Measurements from ENCODE around the gene KRT17.
"Not testable (repeated sequence)": the region's sequence is repeated elsewhere in the genome, so short reads cannot be mapped to it uniquely, and the experiment has no call there.

Gene KRT17

DNA sequence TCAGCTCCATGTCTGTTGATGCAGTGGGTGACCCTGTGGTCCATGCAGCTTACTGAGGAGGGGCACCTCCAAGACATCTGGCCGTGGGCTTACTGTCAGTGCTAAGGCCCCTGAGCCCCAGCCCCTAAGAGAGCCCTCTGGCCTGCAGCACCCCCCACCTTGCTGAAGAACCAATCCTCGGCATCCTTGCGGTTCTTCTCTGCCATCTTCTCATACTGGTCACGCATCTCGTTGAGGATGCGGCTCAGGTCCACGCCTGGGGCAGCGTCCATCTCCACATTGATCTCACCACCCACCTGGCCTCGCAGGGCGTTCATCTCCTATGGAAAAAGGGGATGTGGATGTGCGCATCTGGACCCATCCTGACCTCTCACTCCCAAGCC is 2.9 kb downstream of the KRT17 start:
- DNase-seq (ENCODE audit: low read depth in 1 of 2, low spot score in 1 of 2) = not testable (repeated sequence)

DNA sequence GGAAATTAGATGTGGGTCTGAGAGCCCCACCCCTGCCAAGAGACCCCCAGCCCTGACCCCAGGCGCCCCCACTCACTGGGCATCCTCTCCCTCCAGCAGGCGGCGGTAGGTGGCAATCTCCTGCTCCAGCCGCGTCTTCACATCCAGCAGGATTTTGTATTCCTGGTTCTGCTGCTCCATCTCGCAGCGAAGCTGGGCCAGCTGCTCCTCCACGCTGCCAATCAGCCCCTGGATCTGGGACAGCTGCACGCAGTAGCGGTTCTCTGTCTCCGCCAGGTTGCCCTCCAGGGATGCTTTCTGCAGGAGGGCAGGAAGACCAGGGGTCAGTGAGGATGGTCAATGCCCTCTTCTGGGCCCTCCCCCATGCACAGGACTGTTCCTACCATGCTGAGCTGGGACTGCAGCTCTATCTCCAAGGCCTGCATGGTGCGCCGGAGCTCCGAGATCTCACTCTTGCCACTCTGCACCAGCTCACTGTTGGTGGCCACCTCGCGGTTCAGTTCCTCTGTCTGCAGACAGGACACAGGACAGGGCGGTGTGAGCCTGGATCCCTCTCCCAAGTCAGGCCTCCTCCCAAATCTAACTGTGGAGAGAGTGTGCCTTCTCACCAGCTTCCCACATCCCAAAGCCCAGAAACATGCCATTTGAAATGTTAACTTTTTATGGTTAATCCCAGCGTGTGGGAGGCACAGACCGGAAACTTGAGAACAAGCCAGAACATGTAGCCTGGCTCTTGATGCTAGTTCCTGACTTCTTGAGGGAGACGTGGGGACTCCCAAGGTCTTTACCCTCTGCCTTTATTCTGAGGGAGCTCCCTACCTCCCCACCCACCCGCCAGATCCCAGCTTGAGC is 3.6 kb downstream of the KRT17 start:
- DNase-seq (ENCODE audit: low read depth in 1 of 2, low spot score in 1 of 2) = no peak

DNA sequence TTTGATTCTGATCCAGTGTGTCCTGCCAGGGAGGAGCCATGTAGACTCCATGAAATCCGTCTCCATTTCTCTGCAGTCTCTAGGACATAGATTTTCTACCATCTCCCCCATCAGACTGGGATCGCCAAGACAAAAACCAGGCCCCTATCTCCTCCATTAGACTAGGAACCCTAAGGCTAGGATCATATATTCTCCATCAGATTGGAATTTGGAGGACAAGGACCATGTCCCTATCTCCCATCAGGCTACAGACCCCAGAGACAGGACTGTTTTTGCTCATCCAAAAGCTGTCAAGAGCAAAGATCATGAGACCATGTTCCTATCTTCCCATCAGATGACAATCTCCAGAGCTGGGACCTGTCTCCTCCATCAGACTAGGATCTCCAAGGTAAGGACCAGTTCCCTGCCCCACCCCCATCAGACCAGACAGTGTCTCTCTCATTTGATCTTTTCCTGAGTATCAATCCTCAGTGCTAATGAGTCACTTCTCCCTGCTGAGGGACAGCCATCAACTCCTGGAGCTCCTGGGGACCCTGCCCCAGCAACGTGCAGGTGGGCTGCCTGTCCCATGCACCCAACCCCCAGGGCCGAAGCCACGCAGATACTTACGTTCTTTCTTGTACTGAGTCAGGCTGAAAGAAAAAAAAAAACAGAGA is 4.3 kb downstream of the KRT17 start:
- DNase-seq (ENCODE audit: low read depth in 1 of 2, low spot score in 1 of 2) = not testable (repeated sequence)

DNA sequence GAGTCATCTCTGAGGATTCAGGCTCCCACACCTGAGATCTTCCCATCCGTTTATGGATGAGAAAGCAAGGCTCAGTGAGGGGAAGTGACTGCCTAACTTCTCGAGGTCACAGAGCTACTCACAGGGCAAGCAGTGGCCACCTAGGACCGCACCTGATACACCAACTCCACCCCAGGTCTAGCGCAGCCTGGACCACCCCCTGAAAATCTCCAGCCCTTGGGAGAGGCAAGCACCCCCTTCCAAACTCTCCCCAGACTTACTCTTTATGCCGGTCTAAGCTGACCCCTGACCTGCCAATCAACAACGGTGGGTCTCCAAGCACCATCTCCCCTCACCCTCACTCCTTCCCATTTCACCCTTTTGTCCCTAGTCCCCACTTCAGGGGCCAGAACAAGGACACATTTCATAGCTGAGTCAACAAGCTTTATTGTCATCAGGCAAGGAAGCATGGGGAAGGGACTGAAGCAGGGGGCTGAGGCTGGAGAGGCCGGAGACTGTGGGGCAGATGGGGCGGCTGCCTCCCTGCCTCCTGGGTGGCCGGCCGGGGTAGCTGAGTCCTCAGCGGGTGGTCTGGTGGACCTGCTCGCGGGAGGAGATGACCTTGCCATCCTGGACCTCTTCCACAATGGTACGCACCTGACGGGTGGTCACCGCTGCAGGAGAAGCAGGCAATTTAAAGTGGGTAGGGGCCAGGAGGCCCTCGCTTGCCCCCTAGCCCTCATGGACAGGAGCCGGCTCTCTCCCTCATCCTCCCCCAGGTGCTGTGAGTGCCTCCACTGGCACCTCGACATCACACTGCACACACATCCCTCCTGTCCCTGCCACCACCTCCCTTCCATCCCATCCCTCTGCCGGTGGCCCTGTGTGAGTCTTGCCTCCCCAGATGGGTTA is 5.1 kb downstream of the KRT17 start:
- no peak for DNase-seq (ENCODE audit: low read depth in 1 of 2, low spot score in 1 of 2)

DNA sequence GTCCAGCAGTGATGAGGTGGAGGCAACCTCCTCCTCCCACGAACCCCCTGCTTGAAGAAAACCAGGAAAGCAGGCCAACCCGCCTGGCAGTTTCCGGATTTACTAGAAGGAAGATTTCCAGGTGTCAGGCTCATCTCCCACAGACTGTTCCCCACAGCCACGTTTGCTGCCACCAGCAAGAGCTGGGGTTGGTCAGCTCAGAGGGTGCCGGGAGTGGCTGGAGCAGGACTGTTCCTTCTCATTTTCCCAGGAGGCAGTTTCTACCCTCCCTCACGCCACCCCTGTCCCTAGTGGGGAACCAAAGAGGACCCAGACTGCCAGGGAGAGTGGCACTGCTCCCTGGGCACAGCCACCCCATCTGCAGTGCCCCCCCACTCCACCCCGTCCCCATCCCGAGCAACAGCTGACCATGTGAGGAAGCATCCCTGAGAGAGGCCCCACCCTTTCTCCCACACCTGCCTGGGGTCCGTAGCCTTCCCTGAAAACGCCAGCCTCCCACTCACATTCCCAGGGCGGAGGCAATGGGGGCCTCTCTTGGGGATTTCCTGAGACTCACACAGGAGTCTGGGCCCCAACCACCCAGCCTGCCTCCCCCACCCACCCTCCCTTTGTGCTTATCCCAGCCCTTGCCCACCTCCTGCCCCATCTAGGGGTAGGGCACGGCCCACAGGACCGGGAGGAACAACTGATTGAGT is 5.9 kb downstream of the KRT17 start:
- DNase-seq (ENCODE audit: low read depth in 1 of 2, low spot score in 1 of 2) = no peak

DNA sequence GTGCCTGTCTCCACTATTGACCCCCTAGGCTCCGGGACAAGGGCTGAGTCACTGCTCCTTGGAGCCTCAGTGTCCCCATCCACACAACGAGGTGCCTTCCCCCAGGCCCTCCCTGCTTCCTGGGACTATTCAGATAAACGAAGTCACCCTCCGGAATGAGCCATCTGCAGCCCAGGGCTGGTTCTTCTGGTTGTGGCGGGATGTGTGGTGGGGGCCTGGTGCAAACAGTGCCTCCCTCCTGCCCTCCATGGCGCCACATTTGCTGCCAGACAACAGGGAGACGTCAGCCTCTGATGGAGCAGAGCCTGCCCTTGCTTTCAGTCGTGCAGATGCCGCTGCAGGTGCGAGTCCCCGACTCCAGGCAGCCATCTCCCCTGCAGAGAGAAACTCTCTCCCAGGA is 6.7 kb downstream of the KRT17 start:
- DNase-seq (ENCODE audit: low read depth in 1 of 2, low spot score in 1 of 2) = no peak

DNA sequence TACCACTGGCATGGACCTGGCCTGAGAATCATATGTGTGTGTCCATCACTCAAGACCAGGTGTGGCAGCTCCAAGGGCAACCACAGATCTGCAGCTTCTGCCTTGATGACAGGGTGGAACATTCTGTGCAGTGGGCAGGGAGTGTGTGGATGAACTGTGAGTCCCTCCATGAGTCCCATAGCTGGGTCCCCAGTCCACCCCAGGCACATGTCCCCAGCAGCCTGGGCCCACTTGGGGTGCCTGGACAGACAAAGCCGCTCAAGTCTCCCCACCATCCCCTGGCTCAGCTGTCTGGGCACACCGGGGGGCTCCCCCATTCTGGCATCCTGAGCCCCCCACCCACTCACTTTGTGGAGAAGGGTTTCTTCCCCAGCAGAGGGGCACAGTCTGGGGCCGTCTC is 7.2 kb downstream of the KRT17 start:
- DNase-seq (ENCODE audit: low read depth in 1 of 2, low spot score in 1 of 2) = no peak

DNA sequence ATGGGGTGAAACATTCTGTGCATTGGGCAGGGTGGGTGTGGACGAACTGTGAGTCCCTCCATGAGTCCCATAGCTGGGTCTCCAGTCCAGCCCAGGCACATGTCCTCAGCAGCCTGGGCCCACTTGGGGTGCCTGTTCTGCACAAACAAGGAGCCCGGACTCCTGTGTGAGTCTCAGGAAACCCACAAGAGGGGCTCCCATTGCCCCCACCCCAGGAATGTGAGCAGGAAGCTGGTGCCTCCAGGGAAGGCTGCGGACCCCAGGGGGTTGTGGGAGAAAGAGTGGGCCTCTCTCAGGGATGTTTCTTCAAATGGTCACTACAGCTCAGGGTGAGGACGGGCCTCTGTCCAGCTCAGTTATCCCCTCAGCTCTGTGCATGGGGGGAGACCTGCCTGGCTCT is 7.9 kb downstream of the KRT17 start:
- not testable (repeated sequence) for DNase-seq (ENCODE audit: low read depth in 1 of 2, low spot score in 1 of 2)

DNA sequence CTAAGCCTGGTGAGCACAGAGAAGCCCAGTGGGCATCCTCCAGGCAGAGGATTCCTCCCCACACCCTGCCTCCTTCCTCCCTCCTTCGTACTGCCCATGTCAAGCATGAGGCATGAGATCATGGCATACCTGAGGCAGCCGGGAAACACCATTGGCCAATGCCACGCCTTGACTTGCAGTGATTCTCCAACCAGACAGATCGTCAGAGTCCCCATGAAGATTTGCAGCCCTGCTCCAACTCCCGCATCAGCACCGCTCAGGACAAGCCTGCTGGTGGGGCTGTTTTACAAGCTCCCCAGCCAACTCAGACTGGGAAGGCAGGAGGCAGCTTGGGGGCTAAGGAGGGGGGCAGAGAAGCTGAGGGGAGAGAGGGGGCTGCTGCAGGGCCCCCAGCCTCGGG is 8.9 kb downstream of the KRT17 start:
- DNase-seq (ENCODE audit: low read depth in 1 of 2, low spot score in 1 of 2) = no peak

DNA sequence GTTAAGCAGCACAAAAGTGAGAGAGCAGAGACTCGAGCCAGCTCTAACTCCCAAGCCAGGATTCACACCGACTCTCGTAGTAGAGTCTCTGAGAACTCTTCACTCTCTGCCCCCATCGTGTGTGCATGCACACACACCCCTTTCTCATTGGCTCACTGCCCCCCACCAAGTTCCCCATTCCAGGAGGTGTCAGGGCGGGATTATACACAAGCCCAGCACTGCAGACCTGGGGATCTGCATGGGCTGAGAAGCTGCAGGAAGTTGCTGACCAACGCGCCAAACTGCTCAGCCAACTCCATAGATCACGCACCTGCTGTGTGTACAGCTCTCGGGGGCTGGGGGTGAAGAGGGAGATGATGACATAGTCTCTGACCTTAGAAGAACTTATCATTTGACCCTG is 9.6 kb downstream of the KRT17 start:
- not testable (repeated sequence) for DNase-seq (ENCODE audit: low read depth in 1 of 2, low spot score in 1 of 2)

DNA sequence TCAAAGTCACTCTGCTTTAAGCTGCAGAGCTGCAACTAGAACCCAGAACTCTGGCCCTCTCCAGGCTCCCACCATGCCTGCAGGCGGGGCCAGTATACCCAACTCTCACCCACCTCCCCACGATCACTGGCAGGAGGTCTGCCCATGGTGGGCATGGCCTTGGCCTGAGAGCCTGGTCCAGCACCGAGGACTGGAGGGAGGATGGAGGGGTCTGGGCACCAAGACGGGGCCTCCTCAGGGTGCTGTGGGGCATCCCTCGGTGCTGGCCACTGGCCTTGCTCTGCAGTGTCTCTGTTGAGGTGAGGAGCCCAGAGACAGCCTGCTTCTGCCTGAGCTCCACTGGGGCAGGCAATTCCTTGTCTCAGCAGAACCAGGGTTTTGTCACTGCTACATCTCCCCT is 10.3 kb downstream of the KRT17 start:
- no peak for DNase-seq (ENCODE audit: low read depth in 1 of 2, low spot score in 1 of 2)

DNA sequence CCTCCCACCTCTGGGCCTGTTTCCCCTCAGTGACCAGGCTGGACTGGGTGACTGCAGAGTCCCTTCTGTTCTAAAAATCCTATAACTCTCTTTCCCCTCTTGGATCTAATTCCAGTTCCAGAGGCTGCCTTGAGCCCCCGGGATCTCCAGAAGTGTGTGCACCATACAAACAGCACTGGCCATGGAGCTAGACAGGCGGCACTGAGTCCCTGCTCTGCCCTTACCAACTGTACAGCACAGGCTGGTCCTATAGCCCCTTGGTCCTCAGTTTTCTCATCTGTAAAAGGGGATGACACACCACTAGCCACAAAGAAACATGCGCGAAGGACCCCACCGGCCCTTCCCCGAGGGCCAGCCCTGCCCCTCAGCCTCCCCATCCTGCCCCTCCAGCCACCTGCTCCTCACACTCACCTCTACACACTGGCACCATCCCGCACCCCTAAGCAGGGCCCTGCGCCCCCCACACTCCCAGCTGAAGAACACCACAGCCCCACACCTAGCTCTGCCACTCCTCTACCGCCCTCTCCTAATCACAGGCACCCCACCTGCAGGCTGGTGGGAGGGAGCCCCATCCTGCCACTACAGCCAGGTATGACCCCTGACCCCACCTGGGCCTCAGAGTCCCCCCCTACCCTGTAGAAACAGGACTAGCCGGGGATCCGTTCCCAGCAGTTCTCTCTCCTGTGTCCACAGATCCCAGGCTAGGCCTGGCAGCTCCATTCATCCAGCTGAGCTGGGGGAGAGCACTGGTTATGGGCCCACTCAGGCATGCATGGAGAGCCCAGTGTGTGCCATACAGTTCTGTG is 10.9 kb downstream of the KRT17 start:
- no peak for DNase-seq (ENCODE audit: low read depth in 1 of 2, low spot score in 1 of 2)

DNA sequence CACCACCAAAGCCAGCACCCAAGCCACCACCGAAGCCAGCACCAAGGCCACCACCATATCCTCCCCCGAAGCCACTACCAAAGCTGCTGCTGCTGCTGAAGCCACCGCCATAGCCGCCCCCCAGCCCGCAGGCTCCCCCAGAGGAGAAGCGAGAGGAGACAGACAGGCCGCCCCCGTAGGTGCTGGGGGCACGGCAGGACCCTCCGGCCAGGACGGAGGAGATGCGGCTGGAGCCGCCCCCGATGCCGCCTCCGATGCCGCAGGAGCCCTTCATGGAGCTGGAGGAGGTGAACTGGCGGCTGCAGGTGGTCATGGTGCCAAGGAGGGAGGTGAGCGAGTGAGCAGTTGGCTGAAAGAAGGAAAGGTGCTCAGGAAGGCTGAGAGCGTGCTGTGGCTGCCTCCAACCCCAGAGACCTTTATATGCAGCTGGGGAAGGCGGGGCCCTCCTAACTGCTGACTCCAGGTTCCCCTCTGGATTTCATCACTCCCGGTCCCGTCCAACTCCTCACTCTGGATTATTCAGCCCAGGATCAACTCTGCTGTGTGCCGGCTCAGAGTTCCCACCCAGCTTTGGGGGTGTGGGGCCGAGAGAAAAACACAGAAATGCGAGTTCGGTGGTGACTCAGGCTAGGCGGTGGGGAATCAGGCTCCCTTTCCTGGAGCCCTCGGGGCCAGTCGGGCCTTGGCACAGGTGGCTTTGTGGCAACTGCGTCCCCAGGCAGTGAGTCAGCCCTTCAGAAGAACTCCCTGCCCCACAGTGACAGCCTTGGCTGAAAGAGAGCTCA is 11.8 kb downstream of the KRT17 start, which contains the start of gene KRT16:
KRT16 (minus strand) TSS at position 392 of the 785 bp plus-strand sequence; CDS start at position 313, 79 bp downstream.
- not testable (repeated sequence) for DNase-seq (ENCODE audit: low read depth in 1 of 2, low spot score in 1 of 2)

DNA sequence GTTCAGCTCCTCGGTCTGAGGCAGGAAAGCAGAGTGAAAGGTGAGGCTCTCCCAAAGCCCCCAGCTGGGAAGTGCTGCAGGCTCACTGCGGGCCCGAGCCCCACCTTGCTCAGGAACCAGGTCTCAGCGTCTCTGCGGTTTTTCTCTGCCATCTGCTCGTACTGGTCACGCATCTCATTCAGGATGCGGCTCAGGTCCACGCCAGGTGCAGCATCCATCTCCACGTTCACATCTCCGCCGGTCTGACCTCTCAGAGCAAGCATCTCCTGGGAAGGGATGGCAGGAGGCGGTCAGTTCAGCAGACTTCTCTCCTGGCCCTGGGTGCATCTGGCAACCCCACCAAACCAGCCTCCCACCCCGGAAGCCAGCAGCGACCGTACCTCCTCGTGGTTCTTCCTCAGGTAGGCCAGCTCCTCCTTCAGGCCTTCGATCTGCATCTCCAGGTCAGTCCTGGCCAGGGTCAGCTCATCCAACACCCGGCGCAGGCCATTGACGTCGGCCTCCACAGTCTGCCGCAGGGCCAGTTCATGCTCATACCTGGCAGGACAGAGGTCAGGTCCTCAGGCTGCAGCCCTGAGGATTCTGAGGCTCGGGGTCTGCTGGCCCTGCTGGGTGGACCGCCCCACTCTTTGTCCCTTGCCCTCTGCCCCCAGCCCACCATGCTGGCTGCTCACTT is 13.3 kb downstream of the KRT17 start:
- DNase-seq (ENCODE audit: low read depth in 1 of 2, low spot score in 1 of 2) = no peak

DNA sequence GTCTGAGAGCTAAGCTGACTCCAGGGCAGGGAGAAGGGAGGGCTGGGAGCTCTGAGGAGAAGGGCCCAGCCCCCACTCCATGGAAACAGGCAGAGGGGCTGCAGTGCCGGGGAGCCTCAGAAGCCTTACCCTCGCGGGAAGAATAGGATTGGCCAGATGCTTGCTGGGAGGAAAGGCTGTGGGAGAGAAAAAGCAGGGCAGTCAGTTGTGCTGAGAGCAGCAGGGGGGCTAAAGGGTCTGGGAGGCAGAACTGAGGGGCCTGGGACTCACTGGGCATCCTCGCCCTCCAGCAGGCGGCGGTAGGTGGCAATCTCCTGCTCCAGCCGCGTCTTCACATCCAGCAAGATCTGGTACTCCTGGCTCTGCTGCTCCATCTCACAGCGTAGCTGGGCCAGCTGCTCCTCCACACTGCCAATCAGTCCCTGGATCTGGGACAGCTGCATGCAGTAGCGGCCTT is 14.3 kb downstream of the KRT17 start:
- DNase-seq (ENCODE audit: low read depth in 1 of 2, low spot score in 1 of 2) = not testable (repeated sequence)

DNA sequence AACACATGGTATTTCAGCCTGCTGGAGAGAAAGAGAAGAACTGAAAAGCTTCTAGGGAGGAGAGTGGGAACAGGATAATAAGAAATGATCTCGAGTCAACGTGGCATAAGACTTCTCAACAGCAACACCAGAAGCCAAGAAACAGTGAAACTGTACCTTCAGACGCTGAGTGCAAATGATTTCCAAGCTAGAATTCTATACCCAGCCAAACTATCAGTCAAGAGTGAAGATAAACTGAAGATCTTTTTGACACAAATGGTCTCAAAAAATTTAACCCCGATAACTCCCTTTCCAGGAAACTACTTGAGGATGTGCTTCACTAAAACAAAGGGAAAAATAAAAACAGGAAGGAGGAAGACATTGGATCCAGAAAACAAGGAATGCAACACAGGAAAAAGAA is 17.4 kb downstream of the KRT17 start:
- DNase-seq (ENCODE audit: low read depth in 1 of 2, low spot score in 1 of 2) = not testable (repeated sequence)

DNA sequence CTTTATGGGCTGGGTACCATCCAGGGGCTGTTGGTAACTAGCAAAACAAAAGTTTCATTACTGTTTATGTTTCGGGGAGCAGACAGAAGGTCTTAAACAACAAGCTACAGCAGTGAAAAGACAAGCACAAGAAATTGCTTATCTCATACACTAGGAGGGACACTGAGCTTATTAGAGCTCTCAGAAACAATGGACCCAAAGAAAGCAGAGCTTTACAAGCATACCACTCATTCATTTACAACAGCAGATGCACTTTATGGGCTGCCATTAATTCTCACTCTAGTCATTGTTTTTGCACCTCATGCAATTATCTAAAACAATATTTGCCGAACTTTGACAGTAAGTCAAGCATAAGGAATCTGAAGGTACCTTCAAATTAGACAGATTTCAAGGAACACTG is 21.9 kb downstream of the KRT17 start:
- no peak for DNase-seq (ENCODE audit: low read depth in 1 of 2, low spot score in 1 of 2)

DNA sequence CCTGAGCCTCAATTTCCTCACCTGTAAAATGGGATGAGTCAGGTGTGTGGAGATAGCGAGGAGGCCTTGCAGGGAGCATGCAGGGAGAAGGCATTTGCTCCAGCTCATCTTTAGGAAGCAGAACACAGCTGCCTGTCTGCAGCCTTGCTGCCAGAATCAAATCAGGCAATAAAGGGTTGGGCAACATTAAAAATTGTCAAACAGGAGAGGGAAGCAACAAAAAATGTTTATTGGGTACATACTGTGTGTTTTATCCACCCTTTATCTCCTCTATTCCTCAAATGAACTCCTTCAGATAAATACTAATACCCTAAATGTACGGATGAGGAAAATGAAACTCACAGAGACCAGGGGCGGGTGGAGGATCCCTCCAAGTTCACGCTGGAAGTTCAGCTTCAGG is 24.1 kb downstream of the KRT17 start:
- no peak for DNase-seq (ENCODE audit: low read depth in 1 of 2, low spot score in 1 of 2)

DNA sequence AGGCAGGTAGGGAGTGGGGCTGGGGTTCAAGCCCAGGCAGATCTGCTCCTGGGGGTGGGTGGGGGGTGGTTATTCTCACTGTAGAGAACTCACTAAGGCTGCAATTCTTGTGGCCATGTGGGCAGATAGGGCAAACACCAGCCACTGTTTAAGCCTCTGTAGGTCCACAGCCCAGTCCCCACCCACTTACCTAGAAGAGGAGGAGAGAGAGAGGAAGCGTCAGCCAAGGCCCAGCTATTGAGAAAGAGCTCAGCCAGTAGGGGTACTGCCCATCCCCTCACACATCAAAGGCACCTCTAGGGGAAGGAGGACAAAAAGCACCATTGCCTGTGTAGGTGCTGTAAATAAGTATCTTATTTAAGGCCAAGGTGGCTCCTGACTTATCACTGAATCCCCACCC is 24.7 kb downstream of the KRT17 start:
- DNase-seq (ENCODE audit: low read depth in 1 of 2, low spot score in 1 of 2) = no peak
